H1 (cell line): ENCODE measurements around the gene HNF1B.

Experiments
- BRCA1 ChIP-seq: IDR thresholded peaks from 2 replicates; pipeline ENCODE4 v1.6.1; 2012; ENCODE audit warnings: low read depth, low read length, improper control_type of control experiment
- EZH2 ChIP-seq: fragments of 200-600 bp; sonication (generic); IDR thresholded peaks from 2 replicates; pipeline ENCODE4 v1.7.1; 2012; ENCODE audit warnings: low read depth, mild to moderate bottlenecking, moderate library complexity, low read length, inconsistent platforms; ENCODE audit not compliant: severe bottlenecking
- GTF2F1 ChIP-seq: IDR thresholded peaks from 2 replicates; pipeline ENCODE4 v1.6.1; 2012; ENCODE audit warnings: low read depth, low read length, improper control_type of control experiment, borderline replicate concordance
- MAFK ChIP-seq: IDR thresholded peaks from 2 replicates; pipeline ENCODE4 v1.6.1; 2012; ENCODE audit warnings: low read depth, mild to moderate bottlenecking, improper control_type of control experiment, low read length
- POLR2A ChIP-seq, 2 experiments: IDR thresholded peaks; 1 replicate in 1 of 2; 2 replicates in 1 of 2; pipeline ENCODE4 v1.6.1; 2011; ENCODE audit warnings: low read depth in 2 of 2, low read length in 2 of 2, mild to moderate bottlenecking in 2 of 2; ENCODE audit errors: control extremely low read depth in 1 of 2
- TF ChIP-seq, protein P1 (sequence below), 3 experiments: IDR thresholded peaks; 1 replicate in 2 of 3; 2 replicates in 1 of 3; pipeline versions ENCODE4 v1.5.1 to v1.6.1; 2011; ENCODE audit warnings: low read length in 3 of 3, mild to moderate bottlenecking in 3 of 3, inconsistent platforms in 2 of 3, low read depth in 1 of 3, moderate library complexity in 1 of 3; ENCODE audit not compliant: insufficient read depth in 1 of 3; ENCODE audit errors: control extremely low read depth in 1 of 3

DNA sequence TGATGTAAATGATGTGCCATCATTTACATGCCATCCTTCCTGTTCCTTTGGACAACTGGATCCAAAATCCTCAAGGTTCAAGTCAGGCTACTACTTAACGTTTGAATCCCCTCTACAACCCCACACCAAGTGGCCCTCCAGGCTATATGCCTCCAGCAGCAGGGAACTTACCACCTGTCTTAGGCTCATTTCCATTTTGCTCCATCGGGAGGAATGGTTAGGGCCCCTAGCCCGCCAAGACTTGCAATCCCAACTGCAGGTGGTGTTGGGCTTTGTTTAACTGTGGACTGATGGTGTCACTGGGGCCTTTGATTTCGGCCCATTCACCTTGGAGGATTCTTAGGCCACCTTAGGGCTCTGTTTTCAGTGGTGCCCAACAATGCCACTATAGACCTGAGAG is 9.7 kb downstream of the HNF1B start:
- TF ChIP-seq GTF2F1 = no peak
- TF ChIP-seq, protein P1, sequence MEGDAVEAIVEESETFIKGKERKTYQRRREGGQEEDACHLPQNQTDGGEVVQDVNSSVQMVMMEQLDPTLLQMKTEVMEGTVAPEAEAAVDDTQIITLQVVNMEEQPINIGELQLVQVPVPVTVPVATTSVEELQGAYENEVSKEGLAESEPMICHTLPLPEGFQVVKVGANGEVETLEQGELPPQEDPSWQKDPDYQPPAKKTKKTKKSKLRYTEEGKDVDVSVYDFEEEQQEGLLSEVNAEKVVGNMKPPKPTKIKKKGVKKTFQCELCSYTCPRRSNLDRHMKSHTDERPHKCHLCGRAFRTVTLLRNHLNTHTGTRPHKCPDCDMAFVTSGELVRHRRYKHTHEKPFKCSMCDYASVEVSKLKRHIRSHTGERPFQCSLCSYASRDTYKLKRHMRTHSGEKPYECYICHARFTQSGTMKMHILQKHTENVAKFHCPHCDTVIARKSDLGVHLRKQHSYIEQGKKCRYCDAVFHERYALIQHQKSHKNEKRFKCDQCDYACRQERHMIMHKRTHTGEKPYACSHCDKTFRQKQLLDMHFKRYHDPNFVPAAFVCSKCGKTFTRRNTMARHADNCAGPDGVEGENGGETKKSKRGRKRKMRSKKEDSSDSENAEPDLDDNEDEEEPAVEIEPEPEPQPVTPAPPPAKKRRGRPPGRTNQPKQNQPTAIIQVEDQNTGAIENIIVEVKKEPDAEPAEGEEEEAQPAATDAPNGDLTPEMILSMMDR (IDR thresholded peaks at IDR 0.05; ENCODE audit: control extremely low read depth in 1 of 3, insufficient read depth in 1 of 3, low read depth in 1 of 3, low read length in 3 of 3) = no peak
- TF ChIP-seq EZH2 = no peak
- no peak for TF ChIP-seq POLR2A (IDR thresholded peaks at IDR 0.05; ENCODE audit: control extremely low read depth in 1 of 2, low read depth in 2 of 2, low read length in 2 of 2)
- no peak for TF ChIP-seq BRCA1
- no peak for TF ChIP-seq MAFK
